8988T (cell line): ENCODE results near the gene NKX1-2.
"Not testable (repeated sequence)": the region's sequence is repeated elsewhere in the genome, so short reads cannot be mapped to it uniquely, and the experiment has no call there.

Source experiments
- DNase-seq: peaks from one replicate; pipeline ENCODE4 v3.0.0; 2011

The NKX1-2 gene

DNA sequence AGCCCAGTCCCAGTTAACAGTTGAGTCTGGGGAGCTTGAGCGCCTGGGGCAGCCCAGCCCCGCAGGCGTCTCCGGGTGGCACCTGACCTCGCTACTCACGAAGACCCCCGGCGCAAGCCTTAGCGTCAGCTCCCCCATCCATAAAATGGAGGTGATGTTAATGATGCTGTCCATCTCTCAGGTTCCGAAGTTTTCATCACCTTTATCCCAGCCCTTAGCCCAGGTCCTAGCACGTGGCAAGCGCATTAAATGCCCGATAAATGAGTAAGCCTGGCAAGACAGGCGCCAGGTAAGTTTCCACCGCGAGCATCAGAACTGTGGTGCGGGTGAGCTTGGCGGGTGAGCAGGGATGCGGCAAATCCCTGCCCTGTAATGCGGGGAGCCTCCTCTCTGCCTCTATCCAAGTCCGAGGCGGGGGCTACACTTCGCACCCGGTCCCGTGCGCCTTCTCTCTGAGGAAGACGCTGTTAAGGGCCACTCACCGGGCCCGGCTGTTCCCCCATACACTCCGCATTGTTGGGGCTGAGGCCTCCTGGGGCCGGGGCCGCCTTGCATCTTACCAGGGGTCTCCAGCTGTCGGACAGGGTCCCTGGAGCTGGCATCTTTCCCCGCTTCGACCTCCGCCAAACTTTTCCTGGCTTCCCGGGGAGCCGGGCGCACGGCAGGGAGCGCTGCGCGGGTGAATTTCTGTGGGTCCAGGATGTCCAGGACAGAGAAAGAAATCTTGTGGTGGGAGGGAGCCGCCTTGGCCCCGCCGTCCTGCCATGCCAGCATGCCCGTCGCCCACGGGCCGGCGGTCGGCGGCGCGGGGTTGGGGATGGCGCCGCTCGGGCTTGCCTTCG, 444 bp downstream of the NKX1-2 start:
- no peak for DNase-seq

- no peak for DNase-seq
Measured at GRCh38 chr10:124448696-124449169, 1.1 kb downstream of the NKX1-2 start.

- no peak for DNase-seq
Measured at GRCh38 chr10:124447751-124448466, 1.9 kb downstream of the NKX1-2 start.

DNA sequence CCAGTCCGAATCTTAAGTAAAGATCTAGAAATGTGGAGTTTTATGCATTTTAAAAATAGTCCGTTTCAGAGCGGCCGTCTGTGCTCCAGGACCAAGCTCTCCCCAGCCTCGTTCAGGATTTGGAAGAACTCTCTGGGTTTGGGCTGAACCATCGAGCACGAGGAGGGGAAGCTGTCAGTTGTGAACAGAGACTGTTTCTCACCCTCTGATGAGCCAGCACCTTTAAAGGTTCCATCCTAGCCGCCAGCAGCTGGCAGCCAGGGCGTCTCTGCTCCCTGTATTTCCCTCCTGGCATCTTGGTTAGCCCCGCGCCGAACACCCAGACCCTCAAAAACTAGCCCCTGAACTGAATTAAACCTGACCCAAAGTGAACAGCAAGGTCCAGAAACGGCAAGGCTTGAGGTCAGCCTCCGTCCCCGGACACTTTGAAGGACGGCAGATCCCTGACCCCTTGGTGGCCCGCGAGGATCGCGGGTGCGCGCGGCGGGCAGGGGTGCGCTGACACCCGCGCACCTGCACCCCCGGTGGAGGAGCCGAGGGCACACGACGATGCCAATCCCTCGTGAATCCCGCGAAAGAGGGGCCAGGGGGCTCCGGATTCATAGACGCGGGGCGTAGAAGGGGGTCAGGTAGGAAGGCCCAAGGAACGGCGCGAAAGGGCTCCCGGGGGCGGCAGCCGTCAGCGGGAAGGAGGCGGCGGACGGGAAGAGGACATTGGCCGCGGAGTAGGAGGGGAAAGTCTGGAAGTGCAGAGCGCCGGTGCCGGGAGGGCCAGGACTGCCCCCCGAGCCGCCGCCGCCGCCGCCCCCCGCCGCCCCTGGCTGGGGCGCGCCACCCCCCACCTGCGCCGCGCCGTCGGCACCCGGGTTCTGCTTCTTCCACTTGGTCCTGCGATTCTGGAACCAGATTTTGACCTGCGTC, 2.7 kb downstream of the NKX1-2 start:
- no peak for DNase-seq

DNA sequence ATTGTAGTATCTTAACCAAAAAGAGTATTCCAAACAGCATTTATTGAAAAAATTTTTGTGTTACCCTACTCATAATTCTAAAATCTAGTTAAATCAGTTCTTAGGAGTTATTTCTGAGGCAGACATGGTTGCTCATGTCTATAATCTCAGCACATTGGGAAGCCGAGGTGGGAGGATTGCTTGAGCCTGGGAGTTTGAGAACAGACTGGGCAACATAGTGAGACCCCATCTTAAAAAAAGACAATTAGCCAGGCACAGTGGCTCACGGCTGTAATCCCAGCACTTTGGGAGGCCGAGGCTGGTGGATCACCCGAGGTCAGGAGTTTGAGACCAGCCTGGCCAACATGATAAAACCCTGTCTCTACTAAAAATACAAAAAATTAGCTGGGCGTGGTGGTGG, 8.1 kb downstream of the NKX1-2 start:
- DNase-seq: not testable (repeated sequence)

DNA sequence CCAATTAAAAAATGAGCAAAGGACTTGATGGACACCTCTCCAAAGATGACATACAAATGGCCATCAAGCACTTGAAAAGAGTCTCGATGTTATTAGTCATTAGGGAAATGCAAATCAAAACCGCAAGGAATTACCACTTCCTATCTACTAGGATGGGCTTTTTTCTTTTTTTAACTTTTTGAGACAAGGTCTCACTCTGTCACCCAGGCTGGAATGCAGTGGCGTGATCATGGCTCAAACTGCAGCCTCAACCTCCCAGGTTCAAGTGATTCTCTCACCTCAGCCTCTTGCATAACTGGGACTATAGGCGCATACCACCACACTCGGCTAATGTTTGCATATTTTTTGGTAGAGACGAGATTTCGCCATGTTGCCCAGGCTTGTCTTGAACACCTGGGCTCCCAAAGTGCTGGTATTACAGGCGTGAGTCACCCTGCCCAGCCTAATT, 13.6 kb downstream of the NKX1-2 start:
- no peak for DNase-seq

- DNase-seq: not testable (repeated sequence)
Measured at GRCh38 chr10:124435683-124436082, 14.2 kb downstream of the NKX1-2 start.

DNA sequence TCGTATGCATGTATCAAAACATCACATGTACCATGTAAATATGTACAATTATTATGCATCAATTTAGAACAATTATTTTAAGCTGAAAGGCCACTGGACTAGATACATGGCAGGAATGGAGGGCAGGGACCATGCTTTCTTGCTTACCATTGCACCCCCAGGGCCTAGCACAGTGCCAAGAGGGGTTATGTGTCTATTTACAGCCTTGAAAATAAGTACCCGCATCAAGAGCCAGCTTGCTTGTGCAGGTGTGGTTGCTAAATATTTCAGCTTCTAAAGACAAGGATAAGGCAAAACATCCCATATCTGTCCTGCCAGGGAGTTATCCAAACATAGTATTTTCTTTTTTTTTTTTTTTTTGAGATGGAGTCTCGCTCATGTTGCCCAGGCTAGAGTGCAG, 16.4 kb downstream of the NKX1-2 start:
- no peak for DNase-seq

DNA sequence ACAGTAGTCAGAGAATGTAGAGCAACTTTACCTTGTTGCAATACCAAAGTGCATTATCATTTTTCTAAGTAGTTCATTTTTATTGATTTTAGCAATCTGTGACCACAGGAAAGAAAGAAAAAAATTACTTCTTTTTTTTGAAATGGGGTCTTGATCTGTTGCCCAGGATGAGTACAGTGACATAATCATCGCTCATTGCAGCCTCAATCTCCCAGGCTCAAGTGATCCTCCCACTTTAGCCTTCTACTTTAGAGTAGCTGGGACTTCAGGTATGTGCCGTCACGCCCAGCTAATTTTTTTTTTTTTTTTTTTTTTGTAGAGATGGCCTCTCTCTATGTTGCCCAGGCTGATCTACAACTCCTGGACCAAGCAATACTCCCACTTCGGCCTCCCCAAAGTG, 19.8 kb downstream of the NKX1-2 start:
- DNase-seq: no peak

- DNase-seq: no peak
Measured at GRCh38 chr10:124429576-124429975, 20.3 kb downstream of the NKX1-2 start.

DNA sequence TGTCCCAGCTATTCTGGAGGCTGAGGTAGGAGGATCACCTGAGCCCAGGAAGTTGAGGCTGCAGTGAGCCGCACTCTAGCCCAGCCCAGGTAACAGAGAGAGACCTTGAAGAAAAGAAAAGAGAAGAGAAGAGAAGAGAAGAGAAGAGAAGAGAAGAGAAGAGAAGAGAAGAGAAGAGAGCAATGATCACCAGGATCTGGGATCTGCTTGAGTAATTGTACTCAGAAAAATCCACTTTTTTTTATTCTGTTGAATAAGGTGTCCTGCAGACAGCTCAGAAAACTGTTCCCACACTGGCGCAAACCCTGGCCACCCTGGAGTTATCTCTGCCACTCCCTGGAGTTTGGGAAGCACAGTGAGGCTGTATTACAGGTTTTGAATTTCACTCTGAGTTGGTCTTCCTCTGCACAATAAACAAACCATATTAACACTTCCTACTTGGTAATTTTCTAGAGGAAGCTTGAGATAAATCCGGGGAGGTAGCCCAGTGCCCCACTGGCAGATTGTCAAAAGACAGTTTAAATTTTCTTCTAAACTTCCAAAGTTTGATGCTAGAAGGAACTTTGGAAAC, 21.5 kb downstream of the NKX1-2 start:
- DNase-seq: no peak

DNA sequence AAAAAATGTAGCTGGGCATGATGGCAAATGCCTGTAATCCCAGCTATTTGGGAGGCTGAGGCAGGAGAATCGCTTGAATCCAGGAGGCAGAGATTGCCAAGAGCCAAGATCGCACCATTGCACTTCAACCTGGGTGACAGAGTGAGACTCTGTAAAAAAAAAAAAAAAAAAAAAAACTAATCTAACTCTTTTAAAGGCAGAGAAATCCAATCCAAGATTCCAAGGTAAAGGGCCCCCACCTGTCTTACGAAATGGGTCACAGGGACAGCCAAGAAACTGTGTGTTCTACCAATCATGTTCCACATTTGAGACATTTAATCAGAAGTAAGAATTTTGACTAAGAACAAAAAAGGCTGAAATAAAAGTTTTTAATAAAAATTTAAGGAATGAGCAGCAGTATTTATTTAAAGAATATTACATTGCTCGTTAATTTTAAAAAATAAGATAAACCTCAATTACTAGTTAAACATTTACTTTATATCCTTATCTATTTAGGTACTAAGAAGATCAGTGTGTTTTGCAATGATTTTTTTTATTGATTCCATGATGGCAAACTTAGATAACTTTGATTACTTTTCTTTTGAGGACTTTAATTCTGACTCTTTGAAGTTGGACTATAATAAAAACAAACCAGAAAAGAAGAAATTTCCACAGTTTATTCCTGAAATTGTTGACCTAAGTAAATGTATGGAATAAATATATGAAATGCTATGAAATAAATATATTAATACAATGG, 24.4 kb downstream of the NKX1-2 start:
- no peak for DNase-seq

DNA sequence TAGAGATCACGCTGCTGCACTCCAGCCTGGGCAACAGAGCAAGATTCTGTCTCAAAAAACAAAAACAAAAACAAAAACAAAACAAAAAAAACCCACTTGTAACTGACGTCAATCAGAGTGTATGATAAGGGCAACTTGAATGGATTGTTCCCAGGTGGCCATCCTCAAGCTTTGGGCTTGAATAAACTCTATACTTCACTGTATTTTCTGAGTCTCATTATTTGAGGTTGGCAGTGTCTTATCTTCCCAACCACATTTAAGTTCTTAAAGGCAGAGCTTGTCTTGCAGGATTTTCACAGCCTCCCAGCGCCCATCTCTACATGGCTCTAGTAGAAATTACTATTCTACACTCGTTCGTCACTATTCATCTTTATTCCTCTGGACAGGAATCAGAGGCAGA, 26.0 kb downstream of the NKX1-2 start:
- DNase-seq: no peak

- no peak for DNase-seq
Measured at GRCh38 chr10:124422742-124423141, 27.1 kb downstream of the NKX1-2 start.

DNA sequence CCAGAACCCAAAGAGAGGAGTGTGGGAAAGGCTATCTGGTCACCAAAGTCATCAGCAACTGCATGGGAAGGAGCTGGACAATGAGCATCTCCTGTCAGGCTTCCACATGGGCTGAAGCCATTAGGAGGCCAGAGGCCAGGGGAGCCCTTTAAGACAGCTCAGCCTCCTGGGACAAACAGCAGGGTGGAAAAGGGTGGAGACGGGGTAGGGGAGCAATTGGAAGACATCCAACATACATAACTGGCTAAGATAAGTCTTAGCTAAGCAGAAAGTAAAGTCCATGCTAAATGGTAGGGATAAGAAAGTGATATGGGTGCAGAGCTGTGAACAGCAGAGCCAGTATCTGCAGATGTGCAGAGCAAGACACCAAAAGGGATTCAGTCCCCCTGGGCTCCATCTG, 29.6 kb downstream of the NKX1-2 start:
- DNase-seq: no peak

DNA sequence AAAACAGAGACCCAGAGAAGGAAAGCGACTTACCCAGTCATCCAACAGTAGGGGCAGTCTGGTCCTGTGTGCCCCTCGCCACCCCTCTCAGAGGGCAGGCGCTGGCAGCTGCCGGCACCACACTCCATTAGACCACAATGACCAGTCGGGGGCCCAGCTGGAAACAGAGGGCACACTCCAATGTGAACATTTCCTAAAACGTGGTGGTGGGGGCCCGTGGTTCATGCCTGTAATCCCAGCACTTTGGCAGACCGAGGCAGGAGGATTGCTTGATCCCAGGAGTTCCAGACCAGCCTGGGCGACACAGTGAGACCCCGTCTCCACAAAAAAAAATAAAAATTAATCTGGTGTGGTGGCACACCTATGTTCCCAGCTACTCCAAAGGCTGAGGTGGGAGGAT, 30.2 kb downstream of the NKX1-2 start:
- DNase-seq: no peak

DNA sequence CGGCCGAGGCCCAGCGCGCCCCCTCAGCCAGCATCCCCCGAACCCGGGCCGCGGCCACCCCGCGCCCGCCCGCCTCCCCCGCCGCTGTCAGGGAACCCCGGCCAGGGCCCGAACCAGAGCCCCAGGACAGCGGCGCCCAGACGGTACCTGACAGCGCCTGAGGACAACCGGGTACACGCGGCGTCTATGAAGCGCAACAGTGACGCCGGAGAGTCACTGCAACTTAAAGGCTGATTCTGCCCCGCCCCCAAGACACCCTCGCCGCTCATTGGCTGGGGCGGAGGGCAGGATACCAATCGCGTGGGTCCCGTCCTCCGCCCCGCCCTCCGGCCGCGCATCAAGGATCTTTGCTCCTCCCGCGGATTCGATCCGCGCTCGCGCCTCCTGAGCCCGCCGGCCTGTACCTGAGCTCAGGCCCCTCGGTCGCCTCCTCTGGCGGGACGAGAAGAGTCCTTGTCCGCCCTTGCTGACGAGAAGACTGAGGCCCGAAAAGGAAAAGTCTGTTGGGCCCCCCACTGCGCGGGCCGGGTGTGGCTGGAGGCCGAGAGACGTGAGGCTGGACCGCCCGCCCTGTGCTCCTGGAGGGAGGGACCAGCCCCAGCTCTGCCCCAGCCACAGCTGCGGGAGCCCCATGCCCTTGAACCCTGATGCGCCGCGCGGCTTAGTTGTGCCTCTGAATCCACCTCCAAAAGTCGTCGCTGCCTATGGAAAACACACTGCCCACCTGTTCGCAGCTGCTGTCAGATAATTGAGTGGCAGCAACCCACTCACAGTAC, 30.9 kb downstream of the NKX1-2 start, which contains the start of gene OAT:
OAT (minus strand) TSS at position 198 of the 776 bp plus-strand sequence. CDS start 6,752 bp downstream, outside the sequence.
- peak; percentile 86 for DNase-seq

- DNase-seq: peak; percentile 33
Measured at GRCh38 chr10:124417895-124418725, 31.7 kb downstream of the NKX1-2 start.

DNA sequence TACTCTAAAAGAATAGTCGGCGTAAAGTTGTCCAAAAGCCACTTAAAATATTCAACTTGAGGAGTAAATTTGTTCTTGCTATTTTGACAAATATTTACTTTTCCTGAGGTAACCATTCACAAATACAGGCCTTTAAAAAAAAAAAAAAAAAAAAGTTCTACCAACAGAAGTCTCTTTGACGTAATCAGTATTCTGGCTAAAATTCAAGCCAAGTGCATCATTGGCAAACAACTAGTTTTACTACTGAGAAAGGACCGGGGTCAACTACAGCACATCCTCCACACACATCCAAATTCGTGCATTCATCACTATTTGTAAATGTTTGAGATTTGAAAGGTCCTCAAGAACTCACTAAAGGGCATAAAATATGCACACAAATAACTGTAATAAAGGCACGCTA, 33.1 kb downstream of the NKX1-2 start:
- DNase-seq: no peak

DNA sequence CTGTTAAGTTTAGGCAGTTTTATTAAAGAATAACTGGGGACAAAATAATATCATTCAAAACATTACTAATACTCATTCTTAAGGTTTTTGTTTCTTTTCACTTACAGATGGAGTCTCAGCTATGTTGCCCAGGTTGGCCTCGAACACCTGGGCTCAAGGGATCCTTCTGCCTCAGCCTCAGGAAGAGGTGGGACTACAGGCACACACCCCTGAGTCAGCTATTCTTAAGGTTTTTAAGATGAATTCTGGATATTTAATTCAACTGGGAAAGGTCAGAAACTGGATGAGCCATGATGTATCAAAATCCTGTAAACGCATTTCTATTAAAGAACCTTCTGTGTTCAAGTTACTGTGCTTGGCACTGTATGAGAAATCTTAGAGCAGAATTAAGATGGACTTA, 34.6 kb downstream of the NKX1-2 start:
- DNase-seq: no peak
